ENCODE measurements around the gene ARL6IP1.
"Not testable (repeated sequence)": the region's sequence is repeated elsewhere in the genome, so short reads cannot be mapped to it uniquely, and the experiment has no call there.

Gene ARL6IP1

DNA sequence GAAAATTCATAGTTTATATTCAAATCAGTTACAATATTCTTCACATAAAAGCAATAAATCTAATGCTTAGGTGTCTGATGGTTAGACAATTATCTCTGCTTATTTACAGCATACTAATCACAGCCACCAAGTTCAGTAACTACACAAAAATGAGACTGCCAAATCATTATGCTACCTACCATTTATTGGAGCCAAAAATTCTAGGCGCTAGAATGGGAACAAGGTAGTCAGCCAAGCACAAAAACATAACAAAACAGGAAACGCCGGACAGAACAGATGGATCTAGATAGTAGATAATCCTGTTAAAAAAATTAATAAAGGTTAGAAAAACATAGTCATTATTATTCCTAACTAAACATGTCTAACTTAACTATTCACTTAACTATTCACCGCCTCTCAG lies 3.6 kb downstream of the ARL6IP1 start:
- DNase-seq, result no peak

DNA sequence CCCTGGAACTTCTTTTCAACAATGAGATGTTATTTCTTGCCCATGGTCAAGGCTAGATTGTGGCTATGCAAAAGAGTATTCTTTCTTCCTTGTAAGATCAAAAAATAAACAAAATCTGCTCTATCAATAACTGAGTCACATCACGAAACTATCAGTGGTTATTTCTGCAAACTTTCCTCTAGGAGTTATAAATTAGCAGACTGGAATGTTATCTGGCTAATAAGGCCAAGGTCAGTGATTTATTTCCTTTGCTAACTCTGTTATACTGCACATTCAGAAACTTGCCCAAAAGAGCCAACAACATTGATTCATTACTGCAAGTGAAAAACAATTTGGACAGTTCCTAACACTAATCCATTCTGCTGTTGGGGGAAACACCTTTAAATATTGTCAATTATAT lies 5.0 kb downstream of the ARL6IP1 start:
- no peak for DNase-seq

DNA sequence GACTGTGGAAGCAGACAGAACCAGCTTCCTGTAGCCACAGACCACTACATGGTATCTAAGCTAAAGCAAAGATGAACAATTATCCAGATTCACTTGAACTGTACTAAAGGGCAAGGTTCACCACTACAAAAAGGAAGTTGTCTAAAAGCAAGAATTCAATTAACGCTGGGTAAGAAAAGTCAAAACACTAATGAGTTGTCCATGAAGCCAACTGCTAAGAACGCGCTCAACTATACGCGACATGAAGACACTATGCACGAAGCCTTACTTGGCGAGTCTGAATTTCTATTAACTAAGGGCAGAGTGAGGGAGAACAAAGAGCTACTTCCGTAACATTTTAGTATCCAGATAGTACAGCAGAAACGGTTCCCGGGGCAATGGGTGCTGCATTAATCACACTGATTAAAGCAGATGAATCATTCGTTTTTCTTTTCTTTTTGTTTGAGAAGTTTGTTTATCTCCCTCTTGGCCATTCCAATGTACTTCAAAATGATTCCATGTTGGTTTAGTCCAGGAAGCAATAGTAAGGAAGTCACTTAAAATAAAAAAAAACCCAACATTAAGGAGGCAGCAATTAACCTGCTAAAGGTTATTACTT lies 8.4 kb downstream of the ARL6IP1 start:
- DNase-seq, result no peak

DNA sequence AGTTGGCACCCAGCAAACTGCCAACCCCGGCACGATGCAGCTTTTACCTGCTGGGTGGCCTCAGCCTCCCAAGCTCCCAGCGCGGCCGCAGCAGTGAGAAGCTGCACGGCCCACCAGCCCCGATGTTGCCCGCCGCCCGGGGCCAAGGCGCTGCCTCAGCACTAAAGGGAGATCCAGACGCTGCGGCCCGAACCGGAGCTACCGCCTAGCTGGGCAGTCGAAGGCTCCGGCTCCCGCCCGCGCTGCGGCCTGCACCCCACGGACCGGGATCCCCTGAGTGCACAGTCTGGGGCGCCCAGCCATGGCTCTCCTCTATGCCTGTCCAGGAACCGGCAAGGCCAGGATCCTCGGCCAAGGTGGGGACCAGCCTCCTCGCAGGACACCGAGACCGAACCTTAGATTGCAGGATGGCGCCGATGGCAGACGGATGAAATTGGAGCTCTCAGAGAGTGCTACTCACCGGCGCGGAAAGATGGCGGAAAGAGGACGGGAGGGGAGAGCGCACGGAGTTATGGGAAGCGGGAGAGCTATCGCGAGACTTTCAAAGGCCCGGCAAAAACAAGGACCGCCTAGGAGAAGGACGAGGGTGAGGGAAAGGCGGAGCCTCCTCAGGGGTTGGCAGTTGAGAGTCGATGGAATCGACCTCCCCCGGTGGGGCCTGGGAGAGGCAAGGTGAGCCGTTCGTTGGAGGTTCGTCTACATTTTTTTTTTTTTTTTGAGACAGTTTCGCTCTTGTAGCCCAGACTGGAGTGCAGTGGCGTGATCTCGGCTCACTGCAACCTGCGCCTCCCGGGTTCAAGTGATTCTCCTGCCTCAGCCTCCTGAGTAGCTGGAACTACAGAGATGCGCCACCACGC lies 11.3 kb downstream of the ARL6IP1 start, which contains the start of gene RPS15A:
Gene RPS15A (minus strand): TSS at position 485 of the 857 bp plus-strand sequence. CDS start 1,221 bp downstream, outside the sequence.
- DNase-seq, result peak; percentile 96

DNA sequence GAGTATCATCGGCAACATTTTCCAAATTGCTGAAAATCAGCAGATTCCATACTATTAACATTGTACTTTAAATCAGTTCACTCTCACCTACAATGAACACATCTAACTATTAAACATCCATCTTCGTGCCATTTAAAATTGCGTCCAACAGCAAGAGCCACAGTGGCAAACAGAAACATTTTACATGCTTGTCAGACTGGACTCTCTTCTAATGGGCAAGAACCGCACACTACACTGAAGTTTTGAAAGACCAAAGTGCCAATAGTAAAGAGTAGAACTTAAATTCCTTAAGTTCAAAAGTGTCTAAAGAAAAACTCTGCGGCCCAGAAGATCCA lies 11.9 kb downstream of the ARL6IP1 start:
- DNase-seq, result no peak

DNA sequence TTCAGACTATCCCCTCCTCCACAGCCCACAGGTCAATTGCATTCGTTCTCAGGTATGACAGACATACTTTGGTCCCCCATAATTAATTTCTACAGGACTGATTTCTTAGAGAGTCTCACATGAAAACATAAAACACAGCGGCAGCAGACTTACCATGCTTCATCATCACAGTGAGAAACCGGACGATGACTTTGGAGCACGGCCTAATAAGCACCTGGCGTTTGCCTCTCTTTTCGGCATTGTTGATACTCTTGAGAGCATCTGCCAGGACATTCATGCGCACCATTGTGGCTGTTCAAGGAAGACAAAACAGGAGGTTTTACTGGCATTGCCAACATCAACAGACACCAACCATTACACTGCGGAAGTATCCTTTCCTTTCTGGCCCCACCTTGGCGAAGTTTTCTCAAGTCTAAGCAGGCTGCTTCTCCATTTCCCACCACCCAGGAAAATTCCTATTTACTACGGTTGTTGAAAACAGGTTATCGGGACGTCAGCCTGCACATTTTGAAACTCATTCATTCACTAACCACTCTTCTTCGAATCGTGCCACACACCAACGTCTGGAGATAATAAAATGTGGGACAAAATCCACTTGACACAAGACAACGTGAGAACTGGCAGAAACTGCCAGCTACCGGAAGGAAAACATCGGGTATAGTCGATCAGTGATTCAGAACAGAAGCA lies 12.4 kb downstream of the ARL6IP1 start:
- DNase-seq, result no peak

DNA sequence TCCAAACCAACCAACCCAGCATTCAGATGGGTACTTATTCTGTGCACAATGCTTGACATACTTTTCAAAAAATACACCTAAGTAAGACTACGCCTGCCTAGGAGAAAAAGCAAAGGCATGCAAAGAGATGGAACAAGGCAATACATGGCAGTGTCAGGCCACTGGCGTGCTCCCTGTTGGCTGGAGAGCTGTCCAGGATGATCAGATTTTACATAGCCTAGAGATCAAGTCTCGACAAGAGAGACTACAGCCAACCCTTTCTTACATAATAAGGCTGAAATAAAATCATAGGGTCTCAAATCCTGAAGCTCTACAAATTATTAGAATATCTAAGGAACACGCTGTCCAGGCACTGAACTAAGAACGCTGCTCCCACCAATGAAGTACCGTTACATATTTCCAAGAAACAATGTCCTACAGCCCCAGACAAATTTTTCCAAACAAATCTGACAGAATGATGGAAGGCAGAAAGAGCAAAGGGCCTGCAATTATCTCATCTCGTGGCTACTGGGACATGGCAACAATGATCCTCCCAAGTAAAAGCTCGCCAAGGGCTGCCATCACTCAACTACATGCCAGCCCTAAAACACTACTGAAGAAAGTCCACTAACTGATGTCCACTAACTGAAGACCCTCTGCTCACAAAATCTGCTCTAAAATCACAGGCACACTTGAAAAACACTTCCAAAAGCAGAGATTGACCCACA lies 16.3 kb downstream of the ARL6IP1 start:
- no peak for DNase-seq

DNA sequence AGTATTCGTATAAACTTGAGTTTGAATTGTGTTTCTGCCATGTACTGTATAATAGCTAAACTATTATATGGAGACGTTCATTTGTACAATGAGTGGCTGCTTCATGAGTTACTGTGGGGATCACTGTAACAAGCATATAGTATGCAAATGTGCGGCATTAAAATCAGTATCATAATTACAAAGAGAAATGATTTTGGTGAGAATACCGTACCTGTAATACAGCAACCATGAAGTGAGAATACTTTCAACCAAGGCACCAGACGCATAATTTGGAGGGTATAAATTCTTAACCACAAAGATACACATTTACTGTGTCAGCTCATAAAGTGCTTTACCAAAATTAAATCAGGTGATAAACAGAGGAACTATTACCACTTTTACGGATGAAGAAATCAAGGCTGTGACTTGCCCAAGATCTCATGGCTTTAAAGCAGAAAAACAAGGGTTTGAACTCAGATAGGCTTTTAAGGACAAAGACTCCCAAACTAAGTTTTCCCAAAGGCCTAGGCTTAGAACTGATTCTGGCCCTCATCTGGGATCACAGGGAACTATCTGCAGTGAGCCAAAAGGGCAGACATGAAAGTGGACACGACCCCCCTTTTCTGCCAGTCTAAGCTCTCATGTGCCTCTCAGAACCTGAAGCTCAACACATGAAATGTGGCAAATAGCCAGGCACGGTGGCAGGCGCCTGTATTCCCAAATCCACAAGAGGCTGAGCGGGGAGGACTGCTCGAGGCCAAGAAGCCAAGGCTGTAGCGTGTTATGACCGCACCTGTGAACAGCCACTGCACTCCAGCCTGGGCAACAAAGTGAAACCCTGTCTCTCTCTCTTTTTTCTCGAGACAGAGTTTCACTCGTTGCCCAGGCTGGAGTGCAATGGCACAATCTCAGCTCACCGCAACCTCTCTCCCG lies 17.7 kb downstream of the ARL6IP1 start:
- DNase-seq, result no peak

DNA sequence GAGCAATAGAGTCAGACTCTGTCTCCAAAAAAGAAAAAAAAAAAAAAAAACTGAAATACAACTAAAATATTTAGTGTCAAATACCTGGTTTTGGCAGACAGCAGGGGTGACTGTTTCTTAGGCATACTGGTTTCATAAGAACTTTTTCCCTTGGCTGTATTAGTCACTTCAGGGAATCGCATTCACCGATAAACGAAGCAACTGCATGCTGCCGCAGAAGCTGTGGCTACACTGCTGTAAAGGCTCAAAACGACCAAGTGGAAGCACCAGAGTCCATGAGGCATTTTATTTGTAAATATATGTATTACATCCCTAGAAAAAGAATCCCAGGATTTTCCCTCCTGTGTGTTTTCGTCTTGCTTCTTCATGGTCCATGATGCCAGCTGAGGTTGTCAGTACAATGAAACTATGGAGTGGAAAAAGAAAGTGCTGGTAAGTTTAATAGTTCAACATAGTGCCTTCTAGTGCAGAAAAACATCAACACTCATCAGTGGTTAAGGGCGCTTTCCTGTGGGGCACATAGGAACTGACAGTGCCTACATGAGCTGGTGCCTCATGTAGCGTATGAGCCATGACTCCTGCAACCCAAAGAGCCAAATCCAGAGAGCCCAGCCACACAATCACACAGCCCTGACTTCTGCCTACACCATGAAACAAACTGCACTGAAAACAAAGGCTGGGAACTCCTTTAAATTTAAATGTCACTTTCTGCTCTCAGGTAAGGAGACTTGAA lies 18.5 kb downstream of the ARL6IP1 start:
- no peak for DNase-seq

DNA sequence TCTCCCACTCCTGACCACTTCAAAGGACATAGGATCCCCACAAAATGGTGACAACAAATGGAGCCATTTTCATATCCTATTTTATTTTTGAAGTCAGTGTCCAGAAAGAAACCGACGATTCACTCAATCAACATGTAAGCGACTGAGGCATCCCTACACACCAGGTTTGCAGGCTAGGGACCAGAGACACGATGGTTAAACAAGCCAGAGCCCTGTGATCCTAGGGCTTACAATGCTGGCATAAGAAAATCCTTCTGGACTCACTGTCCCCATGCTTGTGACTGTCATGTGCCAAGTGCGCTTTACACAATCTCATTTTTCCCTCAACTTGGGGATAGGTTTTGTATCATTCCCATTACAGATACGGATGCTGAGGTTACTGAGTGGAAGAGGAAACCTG lies 20.1 kb downstream of the ARL6IP1 start:
- DNase-seq, result not testable (repeated sequence)

DNA sequence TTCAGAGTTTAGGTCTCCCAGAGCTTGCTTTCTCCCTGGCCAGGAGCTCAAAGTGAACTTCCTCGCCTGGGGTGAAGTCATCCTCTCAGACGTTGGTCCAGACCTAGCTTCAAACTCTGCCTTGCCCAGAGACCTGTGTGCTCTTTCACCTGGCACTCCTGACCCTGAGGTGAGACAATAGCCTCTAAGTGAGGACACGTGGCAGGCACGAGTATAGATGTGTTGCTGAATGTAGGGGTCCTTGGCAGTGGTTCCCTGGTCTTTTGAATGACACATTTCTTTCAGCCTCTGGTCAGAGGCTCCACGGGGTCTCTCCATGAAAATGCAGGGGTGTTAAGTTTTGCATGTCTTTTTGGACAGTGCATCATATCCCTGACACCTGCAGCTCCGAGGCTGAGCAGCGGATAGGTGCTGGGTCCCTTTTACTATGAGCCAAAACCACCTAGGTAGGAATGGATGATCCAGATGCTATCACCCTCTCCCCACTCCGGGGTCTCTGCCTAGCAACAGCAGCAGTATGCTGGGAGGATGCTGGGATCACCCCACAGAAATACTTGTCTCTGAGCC lies 20.8 kb downstream of the ARL6IP1 start:
- not testable (repeated sequence) for DNase-seq

DNA sequence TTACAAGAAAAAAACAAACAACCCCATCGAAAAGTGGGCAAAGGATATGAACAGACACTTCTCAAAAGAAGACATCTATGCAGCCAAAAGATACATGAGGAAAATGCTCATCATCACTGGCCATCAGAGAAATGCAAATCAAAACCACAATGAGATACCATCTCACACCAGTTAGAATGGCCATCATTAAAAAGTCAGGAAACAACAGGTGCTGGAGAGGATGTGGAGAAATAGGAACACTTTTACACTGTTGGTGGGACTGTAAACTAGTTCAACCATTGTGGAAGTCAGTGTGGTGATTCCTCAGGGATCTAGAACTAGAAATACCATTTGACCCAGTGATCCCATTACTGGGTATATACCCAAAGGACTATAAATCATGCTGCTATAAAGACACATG lies 23.7 kb downstream of the ARL6IP1 start:
- DNase-seq, result not testable (repeated sequence)

DNA sequence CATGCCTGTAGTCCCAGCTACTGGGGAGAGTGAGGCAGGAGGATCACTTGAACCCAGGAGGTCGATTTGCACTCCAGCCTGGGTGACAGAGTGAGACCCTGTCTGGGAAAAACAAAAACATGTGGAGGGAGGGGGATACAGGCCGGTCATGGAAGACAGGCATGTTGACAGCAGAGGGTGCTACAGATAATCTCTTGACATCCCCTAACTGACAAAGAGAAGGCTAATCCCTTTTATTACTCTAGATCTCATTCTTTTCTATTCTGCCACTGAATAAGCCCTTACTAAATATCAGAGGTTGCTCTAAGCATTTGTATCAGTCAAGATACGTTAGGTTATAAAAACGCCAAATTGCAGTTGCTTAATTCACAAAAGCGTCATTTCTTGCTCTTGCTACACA lies 25.0 kb downstream of the ARL6IP1 start:
- DNase-seq, result not testable (repeated sequence)

DNA sequence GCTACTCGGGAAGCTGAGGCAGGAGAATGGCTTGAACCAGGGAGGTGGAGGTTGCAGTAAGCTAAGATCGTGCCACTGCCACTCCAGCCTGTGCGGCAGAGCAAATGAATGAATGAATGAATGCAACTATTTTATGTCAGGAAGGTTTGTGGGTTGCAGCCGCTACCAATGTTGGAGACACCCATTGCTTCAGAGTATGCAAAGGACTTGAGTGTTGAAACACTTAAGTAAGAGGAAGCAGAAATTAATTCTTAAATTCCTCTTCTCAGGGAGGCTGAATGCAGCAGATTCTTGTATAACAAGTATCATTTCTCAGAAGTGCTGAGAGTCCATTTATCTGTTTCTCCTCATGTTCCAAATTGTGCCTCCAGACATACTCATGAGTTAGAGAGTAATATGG lies 26.7 kb downstream of the ARL6IP1 start:
- DNase-seq, result not testable (repeated sequence)

DNA sequence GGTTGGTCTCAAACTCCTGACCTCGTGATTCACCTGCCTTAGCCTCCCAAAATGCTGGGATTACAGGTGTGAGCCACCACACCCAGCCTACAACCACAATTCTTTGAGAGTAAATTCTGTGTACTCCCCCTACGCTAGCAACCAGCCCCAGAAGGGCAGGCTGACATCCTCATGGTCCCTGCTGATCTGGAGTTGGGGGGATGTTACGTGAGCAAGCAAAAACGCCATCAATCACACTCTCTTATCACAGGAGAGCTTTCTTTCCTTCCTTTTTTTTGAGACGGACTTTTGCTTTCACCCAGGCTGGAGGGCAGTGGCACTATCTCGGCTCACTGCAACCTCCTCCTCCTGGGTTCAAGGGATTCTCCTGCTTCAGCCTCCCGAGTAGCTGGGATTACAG lies 29.2 kb downstream of the ARL6IP1 start:
- DNase-seq, result not testable (repeated sequence)

DNA sequence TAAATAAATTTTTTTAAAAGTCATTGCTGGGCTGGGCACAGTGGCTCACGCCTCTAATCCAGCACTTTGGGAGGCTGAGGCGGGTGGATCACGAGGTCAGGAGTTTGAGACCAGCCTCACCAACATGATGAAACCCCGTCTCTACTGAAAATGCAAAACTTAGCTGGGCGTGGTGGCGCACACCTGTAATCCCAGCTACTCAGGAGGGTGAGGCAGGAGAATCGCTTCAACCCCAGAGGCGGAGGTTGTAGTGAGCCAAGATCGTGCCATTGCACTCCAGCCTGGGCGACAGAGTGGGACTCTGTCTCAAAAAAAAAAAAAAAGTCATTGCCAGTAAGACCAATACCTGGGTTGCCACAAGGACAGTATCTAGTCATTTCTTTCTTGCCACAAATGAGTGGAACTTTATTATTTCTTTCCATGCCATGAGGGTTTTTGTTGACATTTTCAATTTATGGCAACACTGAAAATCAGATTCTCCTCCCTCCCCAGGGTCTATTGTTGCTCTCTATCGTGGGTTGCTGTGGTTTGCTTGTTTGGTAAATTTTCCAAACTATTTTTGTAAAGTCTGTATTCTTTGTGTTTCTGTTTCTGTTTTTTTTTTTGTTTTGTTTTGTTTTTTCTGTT lies 30.9 kb downstream of the ARL6IP1 start:
- not testable (repeated sequence) for DNase-seq

DNA sequence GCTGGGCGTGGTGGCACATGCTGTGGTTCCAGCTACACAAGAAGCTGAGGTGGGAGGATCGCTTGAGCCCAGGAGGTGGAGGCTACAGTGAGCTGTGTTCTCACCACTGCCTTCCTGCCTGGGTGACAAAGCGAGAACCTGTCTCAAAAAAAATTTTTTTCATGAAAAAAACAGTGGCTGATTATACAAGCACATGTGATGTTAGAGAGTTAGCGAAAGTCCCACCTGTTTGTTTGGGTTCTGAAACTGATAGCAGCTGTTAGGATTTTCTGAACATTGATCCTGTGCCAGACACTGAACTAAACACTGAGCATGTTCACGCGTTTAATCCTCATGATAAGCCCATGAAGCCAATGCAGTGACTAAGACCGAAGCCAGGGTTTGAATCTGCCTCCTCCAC lies 34.1 kb downstream of the ARL6IP1 start:
- peak; percentile 70 for DNase-seq

DNA sequence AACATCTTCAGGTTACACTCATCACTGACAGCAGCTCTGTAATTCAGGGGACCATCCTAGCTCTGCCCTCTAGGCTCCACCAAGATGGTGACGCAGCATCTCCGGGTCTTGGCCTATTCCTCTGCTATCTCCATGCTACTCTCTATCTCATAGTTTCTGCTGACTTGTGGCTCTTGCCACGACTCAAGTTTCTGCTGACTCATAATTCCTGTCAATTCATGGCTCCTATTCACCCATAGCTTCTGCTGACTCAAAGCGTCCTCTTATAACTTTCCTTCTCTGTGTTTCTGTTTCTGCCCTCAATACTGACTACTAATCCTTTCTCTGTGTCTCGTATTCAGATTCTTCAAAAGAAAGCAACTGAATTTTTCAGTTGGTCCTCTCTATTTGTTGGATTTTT lies 38.6 kb downstream of the ARL6IP1 start:
- DNase-seq, result not testable (repeated sequence)

DNA sequence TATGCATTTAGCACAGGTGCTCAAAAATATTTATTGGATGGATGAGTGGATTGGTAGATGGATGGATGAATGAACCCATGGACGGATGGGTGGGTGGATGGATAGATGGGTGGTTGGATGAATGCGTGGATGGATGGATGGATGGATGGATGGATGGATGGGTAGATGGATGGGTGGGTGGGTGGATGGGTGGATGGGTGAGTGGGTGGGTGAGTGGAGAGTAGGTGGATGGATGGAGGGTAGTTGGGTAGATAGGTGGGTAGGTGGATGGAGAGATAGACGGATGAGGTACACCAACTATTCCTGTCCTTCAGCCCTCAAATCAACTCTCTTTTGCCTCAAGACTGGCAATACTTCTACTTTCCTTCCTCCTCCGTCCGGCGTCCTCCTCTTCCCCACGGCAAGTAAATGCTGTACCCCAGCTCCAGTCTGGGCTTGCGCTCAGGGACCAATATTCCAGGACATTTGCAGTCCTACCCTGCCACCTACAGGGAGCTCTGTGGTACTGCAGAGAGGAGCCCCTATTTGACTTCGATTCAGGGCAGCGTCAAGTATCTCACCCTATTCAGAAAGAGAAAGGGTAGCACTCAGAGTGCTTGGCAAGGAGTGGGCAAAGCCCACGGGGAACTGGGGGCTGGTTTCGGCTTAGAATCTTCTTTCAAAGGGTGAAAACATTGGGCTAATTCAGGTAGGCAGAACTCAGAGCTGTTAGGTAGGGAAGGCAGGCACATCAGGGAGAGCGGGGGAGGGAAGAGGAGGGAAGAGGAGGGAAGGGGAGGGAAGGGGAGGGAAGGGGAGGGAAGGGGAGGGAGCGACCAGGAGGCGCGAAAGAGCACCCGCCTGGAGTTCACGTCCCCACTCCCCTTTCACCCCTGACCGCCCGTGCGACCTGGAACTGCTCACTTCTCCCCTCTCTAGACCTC lies 41.5 kb downstream of the ARL6IP1 start:
- not testable (repeated sequence) for DNase-seq

Measured in NCI-H2171 (cell line).